ENCODE results near the gene TMEM131L.

DNA sequence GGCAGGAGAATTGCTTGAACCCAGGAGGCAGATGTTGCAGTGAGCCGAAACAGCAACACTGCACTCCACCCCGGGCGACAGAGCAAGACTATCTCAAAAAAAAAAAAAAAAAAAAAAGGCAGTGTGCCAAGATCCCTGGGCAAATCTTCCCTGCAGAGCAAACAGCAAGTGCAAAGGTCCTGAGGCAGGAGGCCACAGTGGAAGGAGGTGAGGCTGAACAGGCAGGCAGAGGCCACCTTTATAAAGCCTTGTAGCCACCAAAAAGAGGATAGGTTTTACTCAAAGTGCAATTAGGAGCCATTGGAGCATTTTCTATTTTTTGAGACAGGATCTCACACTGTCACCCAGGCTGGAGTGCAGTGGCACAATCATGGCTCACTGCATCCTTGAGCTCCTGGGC, 172.8 kb downstream of the TMEM131L start:
- TF ChIP-seq POLR2A (IDR thresholded peaks at IDR 0.05): no peak
- TF ChIP-seq, protein P1, sequence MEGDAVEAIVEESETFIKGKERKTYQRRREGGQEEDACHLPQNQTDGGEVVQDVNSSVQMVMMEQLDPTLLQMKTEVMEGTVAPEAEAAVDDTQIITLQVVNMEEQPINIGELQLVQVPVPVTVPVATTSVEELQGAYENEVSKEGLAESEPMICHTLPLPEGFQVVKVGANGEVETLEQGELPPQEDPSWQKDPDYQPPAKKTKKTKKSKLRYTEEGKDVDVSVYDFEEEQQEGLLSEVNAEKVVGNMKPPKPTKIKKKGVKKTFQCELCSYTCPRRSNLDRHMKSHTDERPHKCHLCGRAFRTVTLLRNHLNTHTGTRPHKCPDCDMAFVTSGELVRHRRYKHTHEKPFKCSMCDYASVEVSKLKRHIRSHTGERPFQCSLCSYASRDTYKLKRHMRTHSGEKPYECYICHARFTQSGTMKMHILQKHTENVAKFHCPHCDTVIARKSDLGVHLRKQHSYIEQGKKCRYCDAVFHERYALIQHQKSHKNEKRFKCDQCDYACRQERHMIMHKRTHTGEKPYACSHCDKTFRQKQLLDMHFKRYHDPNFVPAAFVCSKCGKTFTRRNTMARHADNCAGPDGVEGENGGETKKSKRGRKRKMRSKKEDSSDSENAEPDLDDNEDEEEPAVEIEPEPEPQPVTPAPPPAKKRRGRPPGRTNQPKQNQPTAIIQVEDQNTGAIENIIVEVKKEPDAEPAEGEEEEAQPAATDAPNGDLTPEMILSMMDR (IDR thresholded peaks at IDR 0.05): no peak

Data from testis (tissue), 2 donors.